Erythroblast (primary cell): ENCODE results near the gene CFAP43.

Source experiments
- GATA1 ChIP-seq: IDR thresholded peaks from 2 replicates; pipeline ENCODE4 v1.6.1; 2011; ENCODE audit warnings: low read depth, mild to moderate bottlenecking, control low read depth, low read length, moderate library complexity
- POLR2A ChIP-seq: IDR thresholded peaks from 2 replicates; pipeline ENCODE4 v1.6.1; 2011; ENCODE audit warnings: mild to moderate bottlenecking, low read length

DNA sequence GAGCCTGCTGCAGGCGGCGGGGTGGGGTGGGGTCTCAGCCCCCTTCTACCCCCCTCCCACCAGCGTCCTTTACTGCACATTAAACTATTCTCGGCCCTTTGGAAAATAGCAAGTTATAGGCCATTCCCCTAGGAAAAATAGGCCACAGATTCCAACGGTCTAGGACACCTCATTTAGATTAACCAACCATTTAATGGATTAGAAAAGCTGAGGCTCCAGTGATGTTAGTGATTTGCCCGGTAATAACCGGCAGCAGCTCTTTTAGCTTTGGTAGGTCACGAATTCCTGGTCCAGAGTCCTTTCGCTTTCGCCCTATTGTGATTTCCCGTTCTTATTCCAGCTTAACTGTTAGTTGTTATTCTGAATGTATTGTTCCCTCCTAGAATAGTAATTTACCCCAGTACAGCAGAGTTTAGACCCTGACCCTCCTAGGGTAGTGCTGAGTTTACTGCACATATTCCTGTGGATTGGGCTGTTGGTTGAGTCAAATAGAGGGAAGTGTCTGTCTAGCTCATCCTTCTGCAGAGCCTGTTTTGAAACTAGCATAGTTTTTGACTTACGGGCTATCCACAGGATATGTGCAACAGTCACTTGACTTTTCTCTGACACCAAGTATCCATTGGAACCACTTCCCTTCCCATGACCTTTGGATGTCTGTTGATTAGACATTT lies 23.3 kb upstream of the CFAP43 start:
- TF ChIP-seq POLR2A (peak; percentile 60), GATA1 (no peak)
